GM12873 (cell line): ENCODE measurements around the gene CTCF.
A peak's percentile ranks its signal among the peaks of the same experiment; 100 is the strongest.

Experiments used
- TF ChIP-seq, protein P1 (sequence below): IDR thresholded peaks from 2 replicates; pipeline ENCODE4 v1.5.1; 2012; ENCODE audit warnings: low read depth, mild to moderate bottlenecking, moderate library complexity, low read length, control low read depth; ENCODE audit not compliant: insufficient read depth; ENCODE audit errors: missing control alignments

Gene CTCF

DNA sequence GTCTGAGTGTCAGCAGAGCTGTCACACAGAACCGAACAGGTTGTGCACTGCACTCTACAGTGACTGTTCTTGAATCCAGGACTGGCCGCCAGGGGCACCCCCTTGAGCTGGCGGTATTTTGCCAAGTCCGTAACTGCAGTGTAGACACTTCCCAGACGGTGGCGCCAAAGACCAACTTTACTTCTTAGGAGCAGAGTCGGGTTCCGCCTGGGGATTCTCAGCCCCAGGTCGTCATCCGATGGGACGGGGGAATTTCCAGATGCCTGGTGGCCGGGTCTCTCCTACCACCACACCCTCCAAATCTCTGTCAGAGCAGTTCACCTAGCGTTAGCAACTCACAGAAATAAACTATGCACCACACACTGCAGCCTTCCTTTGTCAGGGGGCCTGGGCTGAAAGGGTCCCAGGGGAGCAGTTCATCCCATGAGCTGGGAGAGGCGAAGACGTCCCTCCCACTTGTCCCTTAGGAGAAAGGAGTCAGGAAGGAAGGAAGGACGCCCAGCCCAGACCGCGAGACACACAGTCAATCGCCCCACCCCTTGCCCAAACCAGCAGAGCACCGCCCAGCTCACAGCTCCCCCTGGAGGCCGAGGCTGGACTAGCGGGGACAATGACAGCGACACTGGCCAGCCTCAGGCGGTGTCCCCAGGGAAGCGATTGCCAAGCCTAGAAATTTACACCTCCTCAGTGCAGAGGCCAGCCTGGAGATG is 41.1 kb upstream of the CTCF start:
- TF ChIP-seq, protein P1, sequence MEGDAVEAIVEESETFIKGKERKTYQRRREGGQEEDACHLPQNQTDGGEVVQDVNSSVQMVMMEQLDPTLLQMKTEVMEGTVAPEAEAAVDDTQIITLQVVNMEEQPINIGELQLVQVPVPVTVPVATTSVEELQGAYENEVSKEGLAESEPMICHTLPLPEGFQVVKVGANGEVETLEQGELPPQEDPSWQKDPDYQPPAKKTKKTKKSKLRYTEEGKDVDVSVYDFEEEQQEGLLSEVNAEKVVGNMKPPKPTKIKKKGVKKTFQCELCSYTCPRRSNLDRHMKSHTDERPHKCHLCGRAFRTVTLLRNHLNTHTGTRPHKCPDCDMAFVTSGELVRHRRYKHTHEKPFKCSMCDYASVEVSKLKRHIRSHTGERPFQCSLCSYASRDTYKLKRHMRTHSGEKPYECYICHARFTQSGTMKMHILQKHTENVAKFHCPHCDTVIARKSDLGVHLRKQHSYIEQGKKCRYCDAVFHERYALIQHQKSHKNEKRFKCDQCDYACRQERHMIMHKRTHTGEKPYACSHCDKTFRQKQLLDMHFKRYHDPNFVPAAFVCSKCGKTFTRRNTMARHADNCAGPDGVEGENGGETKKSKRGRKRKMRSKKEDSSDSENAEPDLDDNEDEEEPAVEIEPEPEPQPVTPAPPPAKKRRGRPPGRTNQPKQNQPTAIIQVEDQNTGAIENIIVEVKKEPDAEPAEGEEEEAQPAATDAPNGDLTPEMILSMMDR, result peak; percentile 97

DNA sequence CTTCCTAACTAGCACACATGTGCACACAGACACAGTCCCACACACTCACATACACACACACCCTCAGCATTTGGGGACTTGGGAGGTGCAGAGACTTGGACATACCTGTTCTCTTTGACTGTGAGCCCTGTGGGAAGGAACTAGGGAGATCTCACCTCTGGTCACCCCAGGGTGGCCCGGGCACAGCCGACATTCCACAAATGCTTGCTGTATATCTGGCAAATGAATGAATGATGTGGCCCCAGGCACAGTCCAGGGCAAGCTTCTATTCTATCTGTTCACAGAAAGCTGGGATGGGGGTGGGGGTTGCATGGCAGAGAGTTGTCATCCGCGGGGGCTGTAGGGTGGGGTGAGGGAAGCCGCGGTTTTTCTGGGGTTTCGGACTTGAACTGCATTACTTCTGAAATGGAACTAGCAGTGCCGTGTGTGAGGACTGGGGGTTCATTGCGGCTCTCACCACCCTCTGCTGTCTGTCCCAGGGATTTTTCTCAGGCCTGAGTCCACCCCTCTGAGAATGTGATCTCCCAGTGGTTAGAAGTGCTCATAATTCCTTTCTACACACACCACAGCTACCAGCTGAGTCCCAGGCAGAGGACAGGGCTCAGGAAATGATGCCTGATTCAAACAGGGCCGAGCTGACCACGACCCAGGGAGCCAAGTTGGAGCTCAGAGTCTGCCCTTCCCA is 37.0 kb upstream of the CTCF start:
- TF ChIP-seq, protein P1, result peak; percentile 45

DNA sequence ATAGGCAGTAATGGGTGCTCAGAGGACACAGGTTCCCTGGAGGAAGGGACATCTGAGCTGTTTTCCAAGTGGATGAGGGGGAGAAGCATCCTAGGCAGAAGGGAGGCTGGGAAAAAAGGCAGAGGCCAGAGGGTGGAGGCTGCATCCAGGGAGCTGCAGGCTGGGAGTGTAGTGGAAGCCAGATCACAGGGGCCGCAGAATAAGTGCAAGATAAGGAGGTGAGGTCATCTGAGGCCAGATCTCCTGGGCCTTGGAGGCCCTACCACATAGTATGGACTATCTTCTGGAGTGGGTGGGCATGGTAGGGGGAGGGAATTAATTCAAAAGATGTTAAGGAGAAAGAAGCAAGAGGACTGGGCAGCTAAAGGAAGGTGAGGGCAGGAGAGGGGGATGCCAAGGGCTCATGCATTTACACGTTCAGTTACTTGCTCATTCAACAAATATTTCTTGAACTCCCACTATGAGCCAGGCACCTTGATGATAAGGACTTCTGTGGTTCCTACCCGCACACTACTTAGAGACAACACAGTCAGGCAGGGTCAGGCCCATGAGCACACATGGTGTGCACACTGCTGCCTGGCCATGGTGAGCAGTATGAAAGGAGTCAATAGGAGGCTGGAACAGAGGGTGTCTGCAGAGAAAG is 36.1 kb upstream of the CTCF start:
- TF ChIP-seq, protein P1, result no peak

DNA sequence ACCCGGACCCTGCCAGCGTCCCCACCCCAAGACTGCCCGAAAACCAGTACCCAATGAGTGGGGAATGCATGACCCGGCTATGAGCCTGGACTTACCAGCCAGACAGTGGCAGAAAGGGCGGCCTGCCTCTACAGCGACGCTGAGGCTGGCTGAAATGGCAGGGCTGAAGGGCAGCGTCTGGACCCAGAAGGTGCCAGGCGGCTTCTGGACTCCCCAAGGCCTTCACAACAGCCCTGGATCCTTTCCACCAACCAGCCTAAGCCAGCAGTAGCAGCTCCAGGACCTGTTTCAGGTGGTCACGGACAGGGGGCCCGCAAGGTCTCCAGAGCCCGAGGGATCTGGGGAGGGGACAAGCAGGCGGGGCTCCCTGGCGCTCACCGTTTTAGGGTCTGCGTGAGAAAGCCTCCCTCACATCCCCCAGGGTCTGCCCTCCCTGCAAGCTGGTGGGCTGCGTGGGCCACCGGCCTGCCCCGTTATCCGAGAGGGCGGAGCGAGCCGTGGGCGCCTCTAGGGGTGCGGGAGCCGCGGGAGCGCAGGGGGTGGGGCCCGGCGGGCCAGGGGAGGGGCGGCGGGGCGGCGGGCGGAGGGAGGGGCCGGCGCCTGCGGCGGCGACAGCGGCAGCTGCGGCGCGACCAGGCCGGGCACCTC is 34.0 kb upstream of the CTCF start, which contains the start of gene RIPOR1:
TSS of gene RIPOR1 (plus strand) at position 608 of the 648 bp plus-strand sequence. CDS start 9,618 bp downstream, outside the sequence.
- TF ChIP-seq, protein P1, result no peak

DNA sequence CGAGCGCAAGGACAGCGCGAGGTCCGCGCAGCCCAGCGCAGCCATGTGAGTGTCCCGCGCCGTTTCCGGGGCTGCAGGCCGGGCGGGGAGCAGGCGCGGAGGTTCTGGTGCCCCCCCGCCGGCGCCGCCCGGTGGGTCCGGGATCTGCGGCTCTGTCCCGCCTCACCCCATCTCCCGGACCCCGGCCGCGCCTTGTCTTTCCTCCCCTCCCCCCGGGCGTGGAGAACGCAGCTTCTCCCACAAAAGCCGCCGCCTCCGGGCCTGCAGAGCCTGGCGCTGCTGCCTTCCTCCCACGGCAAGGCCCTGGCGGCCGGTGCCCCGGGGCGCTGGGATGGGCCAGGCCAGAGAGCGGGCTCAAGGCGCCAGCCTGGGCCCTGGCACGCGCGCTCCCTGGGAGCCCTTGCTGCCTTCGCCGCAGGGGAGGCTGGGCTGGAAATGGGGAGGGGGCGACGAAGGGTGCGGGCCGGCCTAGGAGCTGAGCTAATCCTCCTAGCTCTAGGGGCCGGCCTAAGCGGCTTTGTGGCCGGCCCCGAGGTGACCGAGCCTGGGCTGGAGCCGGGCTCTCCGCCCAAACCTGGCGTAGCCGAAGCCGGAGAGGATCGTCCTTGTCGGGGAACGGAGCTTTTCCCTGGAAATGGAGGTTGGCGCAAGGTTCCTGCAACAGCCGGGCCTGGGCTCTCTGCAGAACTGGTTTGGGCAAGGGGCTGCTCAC is 33.3 kb upstream of the CTCF start:
- TF ChIP-seq, protein P1, result no peak

DNA sequence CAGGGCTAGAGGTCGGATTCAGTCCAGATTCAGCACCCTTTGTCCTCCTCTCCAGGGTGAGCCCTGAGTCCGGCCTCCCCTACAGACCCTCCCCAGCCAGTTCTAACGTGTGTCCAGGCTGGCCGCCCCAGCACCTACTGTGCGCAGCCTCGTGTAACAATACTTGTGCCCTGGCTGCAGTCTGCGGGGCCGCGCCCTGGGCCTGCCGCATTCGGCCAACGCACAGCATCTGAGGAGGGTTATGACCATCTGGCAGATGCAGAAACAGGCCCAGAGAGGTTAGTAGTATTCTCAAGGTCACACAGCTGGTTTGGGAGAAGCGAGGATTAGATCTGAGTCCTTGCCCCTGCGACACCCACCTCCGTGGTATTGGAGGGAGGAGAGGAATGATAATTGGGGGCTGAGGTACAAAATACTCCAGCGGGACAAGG is 32.7 kb upstream of the CTCF start:
- TF ChIP-seq, protein P1, result no peak
